SU-DHL-6 (cell line): ENCODE measurements around the gene OGDH.

Experiments used
- EZH2phosphoT487 ChIP-seq: fragments of 200-600 bp; sonication (generic), shearing (Covaris generic); conservative IDR thresholded peaks from 2 replicates; pipeline ENCODE4 v1.6.1; 2018; ENCODE audit warnings: mild to moderate bottlenecking, antibody characterized with exemption, low read length, moderate library complexity, mixed read lengths
- TF ChIP-seq, protein P1 (sequence below): fragments of 200-600 bp; sonication (generic); IDR thresholded peaks from one replicate; pipeline ENCODE4 v1.5.1; 2017; ENCODE audit warnings: antibody characterized with exemption, mild to moderate bottlenecking, low read length, moderate library complexity; ENCODE audit not compliant: insufficient read depth, poor library complexity, severe bottlenecking

DNA sequence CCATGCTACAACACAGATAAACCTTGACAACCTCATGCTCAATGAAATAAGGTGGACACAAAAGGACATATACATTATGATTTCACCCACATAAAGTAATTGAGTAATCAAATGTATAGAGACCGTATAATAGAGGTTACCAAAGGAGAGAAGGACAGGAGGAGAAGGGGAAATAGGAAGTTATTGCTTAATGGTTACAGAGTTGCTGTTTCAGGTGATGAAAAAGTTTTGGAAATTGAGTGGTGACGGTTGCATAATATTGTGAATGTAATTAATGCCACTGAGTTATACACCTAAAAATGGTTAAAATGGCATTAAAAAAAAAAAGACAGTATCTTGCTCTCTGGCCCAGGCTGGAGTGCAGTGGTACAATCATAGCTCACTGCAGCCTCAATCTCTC lies 1.5 kb upstream of the OGDH start:
- TF ChIP-seq EZH2phosphoT487, result no peak
- TF ChIP-seq, protein P1, sequence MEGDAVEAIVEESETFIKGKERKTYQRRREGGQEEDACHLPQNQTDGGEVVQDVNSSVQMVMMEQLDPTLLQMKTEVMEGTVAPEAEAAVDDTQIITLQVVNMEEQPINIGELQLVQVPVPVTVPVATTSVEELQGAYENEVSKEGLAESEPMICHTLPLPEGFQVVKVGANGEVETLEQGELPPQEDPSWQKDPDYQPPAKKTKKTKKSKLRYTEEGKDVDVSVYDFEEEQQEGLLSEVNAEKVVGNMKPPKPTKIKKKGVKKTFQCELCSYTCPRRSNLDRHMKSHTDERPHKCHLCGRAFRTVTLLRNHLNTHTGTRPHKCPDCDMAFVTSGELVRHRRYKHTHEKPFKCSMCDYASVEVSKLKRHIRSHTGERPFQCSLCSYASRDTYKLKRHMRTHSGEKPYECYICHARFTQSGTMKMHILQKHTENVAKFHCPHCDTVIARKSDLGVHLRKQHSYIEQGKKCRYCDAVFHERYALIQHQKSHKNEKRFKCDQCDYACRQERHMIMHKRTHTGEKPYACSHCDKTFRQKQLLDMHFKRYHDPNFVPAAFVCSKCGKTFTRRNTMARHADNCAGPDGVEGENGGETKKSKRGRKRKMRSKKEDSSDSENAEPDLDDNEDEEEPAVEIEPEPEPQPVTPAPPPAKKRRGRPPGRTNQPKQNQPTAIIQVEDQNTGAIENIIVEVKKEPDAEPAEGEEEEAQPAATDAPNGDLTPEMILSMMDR, result no peak
